ENCODE results near the gene CDK15.

CDK15 gene

GRCh38 chr2:201919308-201919634, 112.9 kb downstream of the CDK15 start:
- Histone ChIP-seq H3K27me3 (ENCODE audit: control insufficient read depth, insufficient read depth, low read length) (no peaks in the 10 kb centered on the region), H3K4me1 (no peaks in the 10 kb centered on the region), H3K27ac (no peak overlapping the region), H3K4me3 (ENCODE audit: low read depth, low read length) (no peak overlapping the region), H2AFZ (no peak overlapping the region), H3K4me2 (ENCODE audit: low read length) (no peak overlapping the region), H3K9me3 (ENCODE audit: control insufficient read depth, low read length) (no peaks in the 10 kb centered on the region), H3K79me2 (no peaks in the 10 kb centered on the region), H3K36me3 (ENCODE audit: control insufficient read depth, insufficient read depth, low read length) (no peaks in the 10 kb centered on the region), H3K9ac (no peak overlapping the region)
- TF ChIP-seq CTCF (IDR thresholded peaks at IDR 0.05): no peak

- no peak overlapping the region for H3K4me3 ChIP-seq (ENCODE audit: low read depth, low read length)
- no peak overlapping the region for H3K27ac ChIP-seq
- TF ChIP-seq CTCF (IDR thresholded peaks at IDR 0.05): no peak
- no peaks in the 10 kb centered on the region for H3K27me3 ChIP-seq (ENCODE audit: control insufficient read depth, insufficient read depth, low read length)
- H3K36me3 ChIP-seq (ENCODE audit: control insufficient read depth, insufficient read depth, low read length): no peaks in the 10 kb centered on the region
- H2AFZ ChIP-seq: no peak overlapping the region
- no peak overlapping the region for H3K4me2 ChIP-seq (ENCODE audit: low read length)
- no peaks in the 10 kb centered on the region for H3K4me1 ChIP-seq
- H3K9ac ChIP-seq: no peak overlapping the region
- no peaks in the 10 kb centered on the region for H3K79me2 ChIP-seq
- H3K9me3 ChIP-seq (ENCODE audit: control insufficient read depth, low read length): no peaks in the 10 kb centered on the region
These were observed 117.3 kb downstream of the CDK15 start for GRCh38 chr2:201923436-201924328.

GRCh38 chr2:201924453-201924852, 118.1 kb downstream of the CDK15 start:
- Histone ChIP-seq H2AFZ (no peak overlapping the region), H3K9ac (no peak overlapping the region), H3K79me2 (no peaks in the 10 kb centered on the region), H3K9me3 (ENCODE audit: control insufficient read depth, low read length) (no peaks in the 10 kb centered on the region), H3K4me2 (ENCODE audit: low read length) (no peak overlapping the region), H3K27me3 (ENCODE audit: control insufficient read depth, insufficient read depth, low read length) (no peaks in the 10 kb centered on the region), H3K4me1 (no peaks in the 10 kb centered on the region), H3K36me3 (ENCODE audit: control insufficient read depth, insufficient read depth, low read length) (no peaks in the 10 kb centered on the region), H3K4me3 (ENCODE audit: low read depth, low read length) (no peak overlapping the region), H3K27ac (no peak overlapping the region)
- no peak for TF ChIP-seq CTCF (IDR thresholded peaks at IDR 0.05)

GRCh38 chr2:201925056-201925455, 118.7 kb downstream of the CDK15 start:
- no peak for TF ChIP-seq CTCF (IDR thresholded peaks at IDR 0.05)
- no peak overlapping the region for H3K27ac ChIP-seq
- no peaks in the 10 kb centered on the region for H3K27me3 ChIP-seq (ENCODE audit: control insufficient read depth, insufficient read depth, low read length)
- H2AFZ ChIP-seq: no peak overlapping the region
- H3K4me3 ChIP-seq (ENCODE audit: low read depth, low read length): no peak overlapping the region
- no peaks in the 10 kb centered on the region for H3K79me2 ChIP-seq
- H3K9me3 ChIP-seq (ENCODE audit: control insufficient read depth, low read length): no peaks in the 10 kb centered on the region
- no peaks in the 10 kb centered on the region for H3K36me3 ChIP-seq (ENCODE audit: control insufficient read depth, insufficient read depth, low read length)
- no peak overlapping the region for H3K9ac ChIP-seq
- H3K4me2 ChIP-seq (ENCODE audit: low read length): no peak overlapping the region
- no peaks in the 10 kb centered on the region for H3K4me1 ChIP-seq

- Histone ChIP-seq H2AFZ (no peak overlapping the region), H3K36me3 (ENCODE audit: control insufficient read depth, insufficient read depth, low read length) (no peaks in the 10 kb centered on the region), H3K9ac (no peak overlapping the region), H3K4me3 (ENCODE audit: low read depth, low read length) (no peak overlapping the region), H3K27ac (no peak overlapping the region), H3K79me2 (no peaks in the 10 kb centered on the region), H3K27me3 (ENCODE audit: control insufficient read depth, insufficient read depth, low read length) (no peaks in the 10 kb centered on the region), H3K4me2 (ENCODE audit: low read length) (no peak overlapping the region), H3K9me3 (ENCODE audit: control insufficient read depth, low read length) (no peaks in the 10 kb centered on the region), H3K4me1 (no peaks in the 10 kb centered on the region)
- TF ChIP-seq CTCF (IDR thresholded peaks at IDR 0.05): no peak
These were observed 119.7 kb downstream of the CDK15 start for GRCh38 chr2:201926067-201926466.

Measured in parathyroid adenoma (tissue), 2 donors.